ENCODE results near the gene NPVF. TPM values are rescaled to one million over a fixed set of nuclear protein-coding genes. Genes with fewer than 3 reads are reported as not detected.

Gene NPVF
- total and polyA plus RNA-seq, 2 experiments from 2014 or later, result not detected

DNA sequence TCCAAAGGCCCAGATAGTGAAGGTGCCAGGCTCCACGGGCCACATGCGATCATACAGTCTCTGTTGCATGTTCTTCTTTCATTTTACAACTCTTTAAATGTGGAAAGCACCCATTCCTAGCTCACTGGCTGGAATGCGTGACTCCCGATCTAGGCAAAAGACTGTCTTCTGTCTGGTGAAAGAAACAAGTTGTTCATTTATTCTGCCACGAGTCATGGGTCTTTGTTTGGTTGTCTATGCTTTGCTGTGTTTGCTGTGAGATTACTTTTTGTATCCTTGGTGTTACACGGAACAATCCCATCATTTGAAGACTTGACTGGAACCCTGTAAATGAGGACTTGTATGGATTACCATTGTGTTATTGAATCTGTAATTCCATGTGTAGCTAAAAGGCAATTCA, 41.9 kb downstream of the NPVF start:
- Histone ChIP-seq H3K27ac (no peak overlapping the region), H3K27me3 (no peaks in the 10 kb centered on the region), H3K4me1 (ENCODE audit: low read depth) (no peaks in the 10 kb centered on the region), H3K9me3 (ENCODE audit: low read depth) (no peaks in the 10 kb centered on the region), H3K4me3 (no peak overlapping the region), H3K36me3 (no peaks in the 10 kb centered on the region)
- TF ChIP-seq CTCF (IDR thresholded peaks at IDR 0.05; ENCODE audit: low read depth, low read length), result no peak
- no peak for DNase-seq (ENCODE audit: low read depth in 1 of 2, low spot score in 1 of 2)

GRCh38 chr7:25181532-25181931, 46.8 kb downstream of the NPVF start:
- no peaks in the 10 kb centered on the region for H3K36me3 ChIP-seq
- DNase-seq (ENCODE audit: low read depth in 1 of 2, low spot score in 1 of 2), result no peak
- no peak overlapping the region for H3K27ac ChIP-seq
- no peaks in the 10 kb centered on the region for H3K9me3 ChIP-seq (ENCODE audit: low read depth)
- H3K4me1 ChIP-seq (ENCODE audit: low read depth), result no peaks in the 10 kb centered on the region
- TF ChIP-seq CTCF (IDR thresholded peaks at IDR 0.05; ENCODE audit: low read depth, low read length), result no peak
- no peaks in the 10 kb centered on the region for H3K27me3 ChIP-seq
- no peak overlapping the region for H3K4me3 ChIP-seq

GRCh38 chr7:25180946-25181345, 47.3 kb downstream of the NPVF start:
- peak in 1 of 2 donors; percentile 9 for DNase-seq (ENCODE audit: low read depth in 1 of 2, low spot score in 1 of 2)
- no peak overlapping the region for H3K4me3 ChIP-seq
- H3K36me3 ChIP-seq, result no peaks in the 10 kb centered on the region
- H3K27me3 ChIP-seq, result no peaks in the 10 kb centered on the region
- no peaks in the 10 kb centered on the region for H3K9me3 ChIP-seq (ENCODE audit: low read depth)
- H3K27ac ChIP-seq, result no peak overlapping the region
- no peaks in the 10 kb centered on the region for H3K4me1 ChIP-seq (ENCODE audit: low read depth)
- TF ChIP-seq CTCF (IDR thresholded peaks at IDR 0.05; ENCODE audit: low read depth, low read length), result no peak

GRCh38 chr7:25180592-25180923, 47.7 kb downstream of the NPVF start:
- Histone ChIP-seq H3K4me1 (ENCODE audit: low read depth) (no peaks in the 10 kb centered on the region), H3K27ac (no peak overlapping the region), H3K36me3 (no peaks in the 10 kb centered on the region), H3K4me3 (peak overlapping the region; percentile 66), H3K27me3 (no peaks in the 10 kb centered on the region), H3K9me3 (ENCODE audit: low read depth) (no peaks in the 10 kb centered on the region)
- DNase-seq (ENCODE audit: low read depth in 1 of 2, low spot score in 1 of 2), result no peak
- no peak for TF ChIP-seq CTCF (IDR thresholded peaks at IDR 0.05; ENCODE audit: low read depth, low read length)

- peak; percentile 90 to 94 for DNase-seq (ENCODE audit: low read depth in 1 of 2, low spot score in 1 of 2)
- Histone ChIP-seq H3K4me3 (peak overlapping the region; percentile 66), H3K4me1 (ENCODE audit: low read depth) (no peaks in the 10 kb centered on the region), H3K27ac (peak overlapping the region; percentile 94), H3K27me3 (no peaks in the 10 kb centered on the region), H3K36me3 (no peaks in the 10 kb centered on the region), H3K9me3 (ENCODE audit: low read depth) (no peaks in the 10 kb centered on the region)
- peak; percentile 58 for TF ChIP-seq CTCF (IDR thresholded peaks at IDR 0.05; ENCODE audit: low read depth, low read length)
Measured at GRCh38 chr7:25179771-25180591, 48.3 kb downstream of the NPVF start.
